Fibroblast of peridontal ligament (primary cell): ENCODE data around the gene KCNG1.

Source experiments
- DNase-seq: peaks from one replicate; pipeline ENCODE4 v3.0.0-alpha.2; 2010; ENCODE audit errors: extremely low read depth

KCNG1 gene

DNA sequence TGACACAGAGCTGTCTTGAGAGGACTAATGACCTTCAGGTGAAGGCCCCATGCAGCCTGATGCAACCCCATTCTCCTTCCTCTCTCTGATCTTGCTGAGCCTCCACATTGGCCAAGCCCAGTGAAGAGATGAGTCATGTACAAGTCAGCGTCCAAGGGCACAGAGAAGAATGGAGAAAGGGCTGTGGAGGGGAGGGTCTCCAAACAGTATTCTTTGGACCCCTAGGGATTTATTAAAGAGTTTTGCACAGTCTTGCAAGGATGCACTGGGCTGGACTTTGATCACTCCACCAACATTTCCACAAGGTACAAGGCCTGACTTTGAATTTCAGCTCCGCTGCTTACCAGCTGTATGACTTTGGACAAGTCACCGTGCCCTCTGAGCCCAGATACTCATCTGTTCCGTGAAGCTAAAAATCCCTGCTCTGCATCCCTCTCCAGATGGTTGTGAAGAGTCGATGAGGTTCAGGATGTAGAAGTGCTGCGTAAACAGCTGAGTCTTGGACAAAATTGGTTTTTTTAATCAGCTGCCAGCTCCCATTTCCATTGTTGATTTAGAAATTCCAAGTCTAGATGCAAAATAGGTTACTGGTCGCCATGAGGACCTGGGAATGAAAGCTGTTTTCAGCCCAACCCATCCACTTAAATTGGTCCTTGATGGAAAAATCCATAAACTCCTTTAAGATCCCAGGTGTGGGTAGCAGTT, 14.1 kb upstream of the KCNG1 start:
- DNase-seq = no peak

DNA sequence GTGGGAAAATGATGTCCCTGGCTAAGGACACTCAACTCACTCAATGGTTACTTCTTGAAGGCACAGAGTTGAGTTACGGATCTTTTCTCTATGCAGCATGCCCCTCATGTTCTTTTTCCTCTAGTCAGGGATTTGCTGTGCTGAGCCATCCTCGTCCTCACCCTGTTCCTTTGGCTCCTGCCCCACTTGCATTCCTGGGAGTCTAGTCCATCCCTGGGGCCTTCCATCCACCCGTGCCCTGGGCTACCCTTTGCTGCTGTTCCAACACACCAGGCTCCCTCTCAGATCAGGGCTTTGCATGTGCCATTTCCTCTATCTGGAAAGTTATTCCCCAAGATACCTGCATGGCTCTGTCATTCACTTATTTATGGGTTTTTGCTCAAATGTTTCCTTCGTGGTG, 13.3 kb upstream of the KCNG1 start:
- DNase-seq = no peak

DNA sequence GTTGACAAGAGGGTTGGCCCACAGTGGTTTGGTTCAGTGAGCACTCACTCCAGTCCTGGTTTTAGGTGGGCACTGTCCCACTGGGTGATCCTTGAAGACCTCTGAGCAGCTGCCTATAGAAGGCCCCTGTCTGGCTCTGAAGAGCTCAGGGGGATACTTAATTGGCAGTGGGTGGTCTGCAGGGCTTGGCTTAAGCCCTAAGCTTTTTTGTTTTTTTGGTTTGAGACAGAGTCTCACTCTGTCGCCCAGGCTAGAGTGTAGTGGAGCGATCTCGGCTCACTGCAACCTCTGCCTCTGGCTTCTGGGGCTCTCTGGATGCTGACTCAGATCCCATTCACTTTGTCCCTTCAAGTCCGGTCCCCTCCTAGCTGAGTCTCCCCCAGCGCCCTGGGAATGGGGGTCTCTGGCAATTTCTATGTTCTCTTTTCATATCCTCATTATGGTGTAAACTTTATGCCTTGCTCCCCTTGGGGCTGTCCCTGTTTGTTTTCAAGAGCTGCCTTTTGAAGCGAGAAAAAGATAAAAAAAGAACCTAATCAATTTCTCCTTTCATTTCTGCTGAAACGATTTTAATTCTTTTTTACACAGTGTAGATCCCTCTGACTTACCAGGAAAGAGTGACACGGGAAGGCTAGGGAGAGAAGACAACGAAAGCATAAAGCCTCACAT, 12.2 kb upstream of the KCNG1 start:
- no peak for DNase-seq

DNA sequence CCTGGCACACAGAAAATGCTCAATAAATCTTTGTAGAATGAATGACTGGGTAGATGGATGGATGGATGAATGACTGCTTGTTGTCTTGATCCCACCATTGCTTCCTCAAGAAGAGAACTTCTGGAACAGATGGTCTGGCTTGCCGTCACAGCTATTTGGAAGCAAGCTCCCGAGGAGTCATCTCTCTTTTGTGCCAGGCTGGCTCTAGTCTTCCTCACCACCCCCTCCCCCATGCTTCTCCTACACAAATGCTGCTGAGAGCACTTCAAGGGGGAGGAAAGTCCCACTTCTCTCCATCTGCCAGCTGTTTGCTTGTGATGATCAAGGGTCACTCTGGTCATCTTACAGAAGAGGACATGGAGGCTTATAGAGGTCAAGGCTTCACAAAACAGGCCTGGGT, 11.6 kb upstream of the KCNG1 start:
- no peak for DNase-seq

DNA sequence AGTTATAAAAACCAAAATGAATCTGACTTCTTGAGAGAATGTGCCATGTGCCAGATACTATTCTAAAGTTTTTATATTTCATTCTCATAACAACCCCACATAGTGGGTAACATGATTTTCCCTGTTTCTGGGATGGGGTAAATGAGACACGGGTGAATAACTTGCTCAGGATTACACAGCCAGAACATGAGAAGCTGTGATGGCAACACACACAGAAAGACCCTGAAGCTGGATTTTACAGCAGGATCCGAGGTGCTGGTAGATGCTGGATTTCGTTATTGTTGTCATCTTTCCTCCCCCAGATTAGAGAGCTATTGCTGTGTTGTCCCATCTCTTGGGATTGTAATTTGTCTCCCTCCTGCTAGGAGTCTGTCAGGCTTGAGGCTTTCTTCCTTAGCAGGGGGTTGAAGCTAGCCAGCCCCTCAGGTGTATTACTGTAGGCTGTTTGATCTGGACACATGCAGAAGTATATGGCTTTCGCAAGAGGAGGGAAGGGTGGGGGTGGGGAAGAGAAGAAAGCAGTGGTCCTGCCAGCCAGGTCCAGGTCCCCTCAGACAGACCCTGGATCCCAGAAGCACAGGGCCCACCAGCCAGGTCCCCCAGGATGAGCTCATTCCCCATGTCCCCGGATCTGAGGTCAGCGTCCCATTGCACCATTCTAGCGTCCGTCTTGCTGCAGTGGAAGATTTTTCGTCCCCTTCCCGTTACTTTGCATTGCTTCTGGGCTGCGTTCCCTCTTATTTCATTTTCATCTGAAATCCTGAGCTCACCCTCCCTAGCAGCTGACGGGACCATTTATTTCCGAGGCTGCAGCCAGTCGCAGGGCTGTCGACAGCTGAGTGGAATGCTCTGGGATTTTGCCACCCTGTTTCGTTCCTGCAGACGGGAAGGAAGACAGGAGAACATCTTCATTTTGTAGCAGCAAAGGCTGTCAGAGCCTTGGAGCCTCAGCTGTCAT, 7.3 kb upstream of the KCNG1 start:
- DNase-seq = no peak

DNA sequence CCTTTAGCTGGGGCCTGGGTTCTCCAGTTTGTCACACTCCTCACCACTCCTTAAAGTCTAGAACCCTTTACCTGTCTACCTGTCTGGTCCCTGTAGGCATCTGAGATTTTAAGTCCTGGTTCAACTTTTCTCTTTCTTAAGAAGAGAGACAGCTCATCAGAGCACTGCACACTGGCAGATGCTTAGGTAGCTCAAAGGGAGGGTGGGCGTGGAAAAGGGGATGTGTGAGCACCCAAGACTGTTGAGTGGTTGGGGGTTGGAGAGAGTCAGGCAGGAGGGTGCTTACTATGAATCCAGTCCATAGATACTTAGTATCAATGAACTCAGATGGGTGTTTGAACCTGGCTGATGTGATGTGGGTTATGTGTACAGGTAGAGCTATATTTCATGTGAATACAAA, 6.6 kb upstream of the KCNG1 start:
- no peak for DNase-seq

DNA sequence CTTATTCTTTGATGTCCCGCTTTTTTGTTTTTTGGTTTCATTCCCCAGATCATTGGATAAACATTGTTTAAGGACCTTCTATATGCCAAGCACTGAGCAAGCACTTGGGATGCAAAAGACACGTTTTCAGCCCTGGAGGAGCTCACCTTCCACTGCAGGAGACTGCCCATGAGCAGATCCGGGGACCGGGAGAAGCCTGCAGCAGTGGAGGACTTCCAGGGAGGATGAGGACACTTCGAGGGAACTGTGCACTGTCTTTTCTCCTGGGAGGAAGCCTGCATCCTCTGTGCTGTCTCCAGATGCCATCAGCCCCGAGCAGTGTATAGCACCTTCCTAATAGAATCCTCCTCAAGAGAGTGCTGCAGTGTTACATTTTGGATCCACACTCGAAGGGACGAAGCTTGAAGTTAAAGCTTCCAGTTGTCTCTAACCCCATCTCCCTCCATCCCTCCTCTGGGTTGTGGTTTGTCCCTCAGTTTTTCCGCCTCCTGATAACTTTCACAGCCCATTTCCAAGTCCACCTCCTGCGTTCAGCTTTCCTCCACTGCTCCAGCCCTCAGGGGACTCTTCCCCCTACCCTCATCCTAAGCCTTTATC, 5.8 kb upstream of the KCNG1 start:
- no peak for DNase-seq

DNA sequence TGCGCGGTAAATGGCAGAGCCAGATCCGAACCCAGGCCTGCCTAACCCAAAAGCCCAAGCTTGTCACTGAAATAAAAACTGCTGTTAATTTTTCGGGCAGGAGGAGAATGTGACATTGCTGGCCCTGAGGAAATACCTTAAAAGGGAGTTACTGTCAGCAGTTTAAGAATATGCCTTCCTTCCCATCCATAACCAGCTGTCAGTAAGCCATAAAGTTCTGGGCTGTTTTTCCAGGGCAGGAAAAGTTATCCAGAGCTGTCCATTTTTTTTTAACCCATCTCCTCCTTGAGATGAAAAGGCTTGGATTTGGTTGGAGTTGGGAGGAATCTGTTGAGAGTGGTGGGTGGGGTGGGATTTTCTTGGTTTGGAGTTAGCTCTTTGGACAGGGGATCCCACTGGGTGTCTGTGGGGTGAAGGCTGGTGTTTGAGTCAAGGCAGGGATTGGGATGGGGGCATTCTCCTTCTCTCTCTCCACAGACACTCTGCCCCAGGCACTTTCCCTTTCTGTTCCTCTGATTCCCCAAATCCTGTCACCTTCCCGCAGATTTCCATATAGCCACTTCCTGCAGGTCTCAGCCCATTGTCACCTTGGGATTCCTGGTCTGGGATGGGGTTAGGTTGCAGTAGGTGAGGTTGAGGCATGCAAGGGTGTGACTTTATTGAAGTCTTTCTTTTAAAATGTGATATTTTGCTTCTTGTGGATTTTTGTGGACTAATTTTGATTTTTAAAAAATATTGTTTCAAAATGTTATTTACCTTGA, 4.3 kb upstream of the KCNG1 start:
- no peak for DNase-seq

DNA sequence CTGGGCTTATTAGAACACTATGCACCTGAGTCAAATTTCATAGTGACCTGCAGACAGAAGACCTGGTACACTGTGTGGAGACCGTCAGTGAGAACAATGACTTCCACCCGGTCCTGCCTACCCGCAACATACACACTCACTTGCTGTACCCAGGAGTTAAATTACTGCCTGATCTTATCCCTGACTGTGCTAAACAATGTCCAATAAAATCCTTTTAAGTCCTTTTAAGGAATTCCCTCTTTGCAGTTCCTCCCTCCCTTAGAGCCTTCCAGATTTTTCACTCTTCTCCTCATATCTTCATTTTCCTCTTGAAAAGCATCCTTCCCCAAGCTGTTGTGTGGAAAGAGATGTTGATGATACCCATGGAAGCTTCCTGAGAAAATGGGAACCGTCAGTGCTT, 3.4 kb upstream of the KCNG1 start:
- no peak for DNase-seq

DNA sequence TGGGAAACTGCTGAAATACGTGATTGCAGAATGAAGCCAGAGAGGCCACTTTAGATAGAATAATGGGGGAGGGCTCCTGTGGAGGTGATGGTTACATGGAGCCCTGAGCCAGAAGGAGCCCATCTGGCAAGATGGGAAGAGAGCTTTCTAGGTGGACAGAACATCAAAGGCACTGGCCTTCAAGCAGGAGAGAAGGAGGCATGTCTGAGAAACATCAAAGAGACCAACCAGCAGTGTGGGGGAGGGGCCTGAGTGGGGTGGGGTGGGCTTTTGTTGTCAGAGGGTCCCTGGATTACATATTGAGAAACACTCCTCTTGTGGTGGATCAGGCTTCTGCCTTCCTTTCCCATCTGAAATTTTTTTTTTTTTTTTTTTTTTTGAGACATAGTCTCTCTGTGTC, 1.9 kb upstream of the KCNG1 start:
- no peak for DNase-seq

DNA sequence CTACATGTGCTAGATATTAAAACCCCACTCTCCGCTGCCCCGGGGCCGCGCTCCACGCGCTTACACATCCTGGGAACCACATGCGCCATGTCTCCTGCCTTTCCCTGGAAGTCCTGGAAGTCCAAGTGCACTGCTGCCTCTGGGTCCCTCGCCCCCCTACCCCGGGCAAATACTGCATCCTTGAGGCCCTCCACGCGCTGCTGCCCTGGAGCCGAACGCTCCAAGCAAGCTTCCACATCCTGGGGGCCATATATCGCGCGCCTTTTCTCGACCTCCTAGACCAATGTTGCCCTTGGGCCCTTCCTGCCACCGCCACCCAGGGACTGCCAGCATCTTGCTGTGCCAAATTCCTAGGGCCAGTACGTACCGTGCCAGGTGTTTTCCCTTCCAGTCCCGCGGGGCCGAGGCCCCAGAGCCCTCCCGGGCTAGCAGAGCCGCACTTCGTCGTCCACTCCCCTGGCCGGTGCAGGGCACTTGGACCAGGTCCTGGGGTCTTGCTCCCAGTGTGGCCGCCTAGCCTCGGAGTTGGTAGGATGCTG, 779 bp upstream of the KCNG1 start:
- no peak for DNase-seq

DNA sequence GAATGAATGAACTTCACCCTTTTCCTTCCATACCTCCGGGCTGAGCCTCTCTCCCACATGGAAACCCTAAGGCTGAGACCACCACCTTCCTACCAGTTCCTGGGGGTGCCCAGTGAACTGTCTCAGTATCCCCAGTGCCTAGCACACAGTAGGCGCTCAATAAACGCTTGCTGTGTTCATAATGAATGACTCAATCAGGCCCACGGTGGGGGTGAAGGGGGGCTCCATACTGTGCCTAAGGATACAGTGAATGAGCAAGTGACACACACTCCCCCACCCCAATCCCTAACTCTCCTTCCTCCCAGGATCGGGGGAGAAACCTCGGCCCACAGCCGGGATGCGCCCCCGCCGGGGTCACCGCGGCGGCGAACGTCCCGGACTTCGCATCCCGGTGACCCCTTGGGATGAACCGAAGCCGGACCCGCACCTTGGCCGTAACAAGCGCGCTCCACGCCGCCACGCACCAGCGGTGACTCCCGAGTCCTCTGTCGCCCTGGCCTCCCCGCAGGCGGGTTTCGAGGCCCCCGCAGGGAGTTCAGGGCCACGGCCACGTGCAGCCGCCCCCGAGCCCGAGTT, 592 bp downstream of the KCNG1 start:
- no peak for DNase-seq

DNA sequence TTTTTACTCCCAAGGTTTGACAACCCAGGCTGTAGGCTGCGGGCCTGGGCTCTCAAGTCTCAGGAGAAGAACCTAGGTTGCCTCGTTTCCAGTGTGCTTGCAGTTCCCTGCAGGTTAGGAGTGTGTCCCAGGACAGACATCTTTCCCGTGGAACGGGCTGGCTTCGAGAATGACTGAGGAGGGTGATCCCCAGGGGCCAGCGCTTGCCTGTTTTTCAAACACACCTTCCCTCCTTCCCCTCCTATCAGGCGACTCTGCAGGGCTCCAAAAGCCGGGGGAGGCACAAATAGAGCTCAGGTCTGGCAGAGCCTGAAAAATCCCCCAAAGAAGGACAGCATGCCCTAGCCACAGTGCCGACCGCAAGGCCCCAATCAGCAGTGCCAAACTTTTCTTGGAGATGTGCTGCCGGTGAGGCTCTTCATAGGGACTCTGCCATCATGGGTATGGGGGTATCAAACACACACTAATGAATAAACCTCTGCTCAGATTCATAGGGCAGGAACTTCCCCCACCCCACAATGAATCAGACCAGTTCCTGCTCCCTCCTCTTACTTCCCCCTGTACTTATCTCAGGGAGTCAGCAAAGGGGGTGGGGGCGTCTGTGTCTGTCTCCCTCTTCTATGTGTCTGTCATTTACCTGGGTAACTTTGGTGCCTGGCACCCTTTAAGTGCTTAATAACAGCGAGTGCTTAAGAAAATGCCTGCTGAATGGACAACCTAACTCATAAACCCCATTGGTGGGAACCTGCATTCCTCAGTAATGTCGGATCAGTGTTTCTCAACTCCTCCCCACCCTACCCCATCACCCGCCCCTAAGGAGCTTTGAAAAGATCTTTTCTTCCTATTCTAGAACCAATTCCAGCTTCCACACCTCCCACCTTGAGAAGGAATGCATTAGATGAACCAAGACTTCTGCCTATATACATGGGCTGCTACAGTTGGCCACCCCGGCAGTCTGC, 1.6 kb downstream of the KCNG1 start:
- DNase-seq = no peak

DNA sequence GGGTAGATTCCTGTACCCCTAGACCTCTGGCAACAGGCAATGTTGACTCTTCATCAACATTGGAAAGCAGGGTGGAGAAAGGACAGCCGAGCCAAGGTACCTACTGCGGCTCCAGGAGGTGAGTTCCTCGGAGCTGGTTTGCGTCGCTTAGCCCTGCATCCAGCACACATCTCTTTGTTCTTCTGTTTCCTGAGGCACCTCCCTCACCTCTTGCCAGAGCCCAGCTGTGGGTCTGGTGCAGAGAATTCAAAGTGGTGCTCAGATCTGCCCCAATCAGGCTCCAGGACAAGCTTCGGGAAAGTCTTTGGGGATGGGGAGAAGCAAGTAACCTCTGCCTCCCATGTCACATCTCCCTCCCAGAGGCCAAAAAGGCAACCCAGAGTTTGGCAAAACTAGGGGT, 2.2 kb downstream of the KCNG1 start:
- no peak for DNase-seq

DNA sequence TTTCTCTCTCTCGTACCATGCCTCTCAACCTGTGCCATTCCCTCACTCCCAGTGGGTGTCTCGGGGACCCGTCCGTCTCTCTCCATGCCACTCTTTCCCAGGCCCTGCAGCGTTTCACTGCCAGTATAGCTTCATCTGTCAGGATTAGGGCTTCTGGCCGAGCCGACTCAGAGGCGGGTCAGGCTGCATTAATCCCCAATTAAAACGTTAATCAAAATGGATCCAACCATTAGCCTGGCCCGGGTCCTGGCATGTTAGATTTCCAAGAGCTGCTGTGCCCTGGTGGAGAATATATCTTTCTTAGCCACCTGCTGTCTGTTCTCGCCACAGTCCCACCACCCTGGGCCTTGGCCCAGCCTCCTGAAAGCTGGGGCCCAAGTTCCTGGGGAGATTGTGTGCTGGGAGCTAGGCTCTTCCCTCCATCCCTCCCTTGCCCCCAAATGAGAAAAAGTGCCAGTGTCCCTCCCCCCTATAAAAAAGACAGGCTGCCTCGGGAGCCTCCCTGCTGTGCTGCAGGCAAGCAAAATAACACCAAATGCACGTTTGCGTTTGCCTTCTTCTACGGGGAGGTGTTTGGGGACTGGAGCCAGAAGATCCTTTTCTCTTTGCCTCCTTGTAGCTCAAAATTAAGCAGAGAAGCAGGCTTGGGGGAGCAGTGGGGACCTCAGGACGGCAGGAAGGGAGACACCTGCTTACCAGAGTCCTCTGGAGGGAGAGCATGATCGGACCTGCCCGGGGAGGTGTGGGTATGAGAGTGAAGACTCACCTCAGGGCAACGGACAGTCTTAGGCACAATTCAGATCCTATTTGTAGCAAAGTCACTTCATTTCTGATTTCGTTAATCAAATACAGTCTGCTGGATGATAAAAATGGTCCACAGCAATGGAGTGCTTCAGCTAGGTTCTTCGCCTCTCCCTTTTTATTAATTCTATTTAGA, 3.0 kb downstream of the KCNG1 start:
- no peak for DNase-seq

DNA sequence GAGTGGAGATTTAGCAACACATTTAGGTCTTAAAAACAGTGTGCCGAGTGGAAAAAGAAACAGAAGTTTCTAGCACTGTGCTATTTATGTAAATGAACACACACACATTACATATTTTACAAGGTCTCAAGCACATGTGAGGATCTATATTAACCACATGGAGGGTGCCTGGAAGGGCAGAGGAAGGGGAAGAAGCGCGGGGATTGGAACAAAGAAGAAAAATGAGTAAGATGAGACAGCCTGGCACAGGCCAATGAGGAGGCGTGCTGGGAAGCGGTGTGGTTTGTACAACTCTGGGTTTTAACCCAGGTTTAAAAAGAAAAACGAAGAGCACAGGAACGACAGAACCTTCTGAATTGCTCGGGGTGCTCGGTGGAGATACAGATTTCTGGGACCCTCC, 5.7 kb downstream of the KCNG1 start:
- DNase-seq = peak; percentile 27

DNA sequence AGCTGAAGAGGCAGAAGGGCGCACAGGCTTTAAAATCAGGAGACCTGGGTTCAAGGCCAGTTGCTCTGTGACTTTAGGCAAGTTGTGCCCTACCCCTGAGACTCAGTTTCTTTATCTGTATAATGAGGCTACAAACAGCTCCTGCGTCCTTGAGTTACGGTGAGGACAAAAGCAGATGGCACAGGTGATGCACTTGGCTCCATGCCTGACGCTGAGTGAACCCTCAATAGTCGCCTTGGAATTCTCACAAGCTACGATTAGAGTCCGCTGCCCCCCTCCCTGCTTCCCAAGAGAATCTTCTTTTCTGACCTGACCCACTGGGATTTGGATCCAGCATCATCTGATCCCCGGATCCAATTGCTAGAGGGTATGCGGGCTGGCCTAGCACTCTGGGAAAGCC, 6.4 kb downstream of the KCNG1 start:
- DNase-seq = no peak
